T-helper 2 cell treated with Interferon-gamma antibody and Interleukin-4, amounts not matched to agents 5 μg/mL and 100 μg/mL, for 36 hours (primary cell): Measurements from ENCODE around the gene PLIN1.

ENCODE experiments used
- DNase-seq: peaks from one replicate; pipeline ENCODE4 v3.0.0; 2021; ENCODE audit warnings: low spot score
- H3K27ac Mint-ChIP-seq: one replicate; pipeline ENCODE4 v1.8.0; 2021; ENCODE audit warnings: mild to moderate bottlenecking, mixed read lengths
- H3K27me3 Mint-ChIP-seq: one replicate; pipeline ENCODE4 v1.8.0; 2021; ENCODE audit warnings: low read depth, mixed read lengths
- H3K36me3 Mint-ChIP-seq: one replicate; pipeline ENCODE4 v1.8.0; 2021; ENCODE audit warnings: low read depth, mixed read lengths
- H3K4me1 Mint-ChIP-seq: one replicate; pipeline ENCODE4 v1.8.0; 2021; ENCODE audit warnings: low read depth, mixed read lengths
- H3K4me3 Mint-ChIP-seq: one replicate; pipeline ENCODE4 v1.8.0; 2022; ENCODE audit warnings: mild to moderate bottlenecking, moderate library complexity, mixed read lengths
- H3K9me3 Mint-ChIP-seq: one replicate; pipeline ENCODE4 v1.8.0; 2021; ENCODE audit warnings: mixed read lengths

Gene PLIN1

GRCh38 chr15:89632563-89633430 is 46.4 kb downstream of the PLIN1 start:
- no peaks in the 10 kb centered on the region for H3K27me3 Mint-ChIP-seq
- no peak for DNase-seq
- no peak overlapping the region for H3K27ac Mint-ChIP-seq
- peaks cover 29% of the 10 kb centered on the region for H3K36me3 Mint-ChIP-seq
- no peaks in the 10 kb centered on the region for H3K4me1 Mint-ChIP-seq
- H3K9me3 Mint-ChIP-seq: peaks cover 9% of the 10 kb centered on the region
- H3K4me3 Mint-ChIP-seq: no peak overlapping the region

DNA sequence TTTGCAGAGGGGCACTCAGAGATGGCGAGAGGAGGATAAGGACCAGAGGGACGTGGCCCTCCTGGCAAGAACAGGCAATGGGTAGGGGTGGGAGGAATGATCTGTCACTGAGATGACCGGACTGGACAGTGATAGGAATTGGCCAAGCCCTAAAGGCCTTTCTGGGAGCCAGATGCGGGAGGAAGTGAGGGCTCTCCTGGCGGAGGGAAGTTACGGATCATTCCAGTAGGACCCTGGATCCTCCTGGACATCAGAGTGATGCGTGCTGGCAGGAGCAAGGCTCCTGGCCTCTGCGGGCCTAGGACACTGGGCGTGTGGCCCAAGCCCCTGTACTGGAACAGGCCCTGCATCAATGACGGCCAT is 47.3 kb downstream of the PLIN1 start:
- no peaks in the 10 kb centered on the region for H3K4me1 Mint-ChIP-seq
- no peak overlapping the region for H3K27ac Mint-ChIP-seq
- no peak overlapping the region for H3K4me3 Mint-ChIP-seq
- H3K27me3 Mint-ChIP-seq: no peaks in the 10 kb centered on the region
- DNase-seq: no peak
- peaks cover 9% of the 10 kb centered on the region for H3K9me3 Mint-ChIP-seq
- H3K36me3 Mint-ChIP-seq: peaks cover 30% of the 10 kb centered on the region

DNA sequence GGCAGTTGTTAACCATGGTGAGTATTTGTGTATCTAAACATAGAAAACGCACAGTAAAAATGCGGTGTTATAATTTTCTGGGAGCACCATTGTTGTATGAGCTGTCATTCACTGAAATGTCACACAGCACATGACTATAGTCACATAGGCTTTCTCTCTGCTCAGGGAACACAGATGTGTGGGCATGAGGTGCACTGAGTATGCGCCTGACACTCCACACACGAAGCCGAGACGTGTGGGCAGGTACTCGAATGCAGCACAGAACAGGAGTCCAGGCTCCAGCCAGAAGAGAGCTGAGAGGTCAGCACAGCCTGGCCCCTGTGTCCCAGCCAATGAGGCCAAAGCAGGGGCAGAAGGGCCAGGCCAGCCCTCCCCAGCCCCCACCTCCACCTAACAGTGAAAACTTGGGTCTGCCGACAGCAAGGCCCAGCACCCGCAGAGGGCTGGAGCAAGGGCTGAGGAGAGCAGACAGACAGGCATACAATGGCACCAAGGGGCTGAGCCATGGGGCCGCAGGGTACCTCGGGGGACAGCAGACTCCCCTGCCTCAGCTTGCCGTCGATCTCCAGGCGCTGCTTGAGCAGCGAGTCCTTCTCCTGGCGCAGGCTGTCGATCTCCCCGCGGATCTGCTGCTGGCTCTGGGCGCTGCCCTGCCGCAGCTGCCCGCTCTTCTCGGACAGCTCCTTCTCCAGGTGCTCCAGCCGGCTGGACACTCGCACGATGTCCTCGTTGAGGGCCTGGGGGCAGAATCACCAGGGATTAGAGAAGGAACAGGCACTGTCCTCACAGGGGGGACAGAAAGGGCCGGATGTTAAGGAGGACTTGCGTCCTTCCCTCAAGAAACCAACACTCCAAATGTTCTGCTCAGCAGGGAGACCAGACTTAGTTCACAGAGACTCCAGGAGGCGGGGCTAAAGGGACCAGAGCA is 47.9 kb downstream of the PLIN1 start:
- Mint-ChIP-seq H3K9me3 (peaks cover 9% of the 10 kb centered on the region), H3K27ac (no peak overlapping the region)

DNA sequence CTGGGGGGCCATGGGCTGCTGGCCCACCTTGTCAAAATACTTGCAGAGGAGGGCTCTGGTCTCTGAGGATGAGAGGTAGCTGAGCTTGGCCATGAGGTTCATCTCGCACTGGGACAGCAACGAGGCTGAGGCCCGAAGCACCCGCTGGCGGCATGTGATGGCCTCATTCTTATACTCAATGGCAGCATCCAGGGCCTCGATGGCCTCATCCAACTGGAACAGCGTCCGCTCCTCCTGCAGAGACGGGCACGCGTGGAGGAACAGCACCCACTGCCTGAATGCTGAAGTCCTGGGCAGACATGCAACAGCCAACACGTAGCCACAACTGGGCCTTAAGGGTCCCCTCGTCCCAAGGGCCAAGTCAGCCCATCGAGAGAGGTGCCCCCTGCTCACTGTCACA is 48.9 kb downstream of the PLIN1 start:
- H3K4me3 Mint-ChIP-seq: no peak overlapping the region
- no peak overlapping the region for H3K27ac Mint-ChIP-seq
- H3K27me3 Mint-ChIP-seq: no peaks in the 10 kb centered on the region
- DNase-seq: no peak
- no peaks in the 10 kb centered on the region for H3K4me1 Mint-ChIP-seq
- peaks cover 7% of the 10 kb centered on the region for H3K9me3 Mint-ChIP-seq
- H3K36me3 Mint-ChIP-seq: peaks cover 41% of the 10 kb centered on the region

More for the DNA sequence above, 47.9 kb downstream of the PLIN1 start:
- no peak for DNase-seq
- H3K4me3 Mint-ChIP-seq: no peak overlapping the region
- H3K36me3 Mint-ChIP-seq: peaks cover 32% of the 10 kb centered on the region
- no peaks in the 10 kb centered on the region for H3K4me1 Mint-ChIP-seq
- H3K27me3 Mint-ChIP-seq: no peaks in the 10 kb centered on the region

- H3K27ac Mint-ChIP-seq: no peak overlapping the region
- DNase-seq: no peak
- H3K36me3 Mint-ChIP-seq: peaks cover 43% of the 10 kb centered on the region
- no peaks in the 10 kb centered on the region for H3K4me1 Mint-ChIP-seq
- no peak overlapping the region for H3K4me3 Mint-ChIP-seq
- no peaks in the 10 kb centered on the region for H3K27me3 Mint-ChIP-seq
- peaks cover 6% of the 10 kb centered on the region for H3K9me3 Mint-ChIP-seq
Measured at GRCh38 chr15:89629829-89630228, 49.3 kb downstream of the PLIN1 start.

GRCh38 chr15:89628806-89629715 is 50.1 kb downstream of the PLIN1 start:
- H3K9me3 Mint-ChIP-seq: peaks cover 5% of the 10 kb centered on the region
- H3K4me3 Mint-ChIP-seq: no peak overlapping the region
- H3K4me1 Mint-ChIP-seq: no peaks in the 10 kb centered on the region
- H3K36me3 Mint-ChIP-seq: peaks cover 50% of the 10 kb centered on the region
- H3K27ac Mint-ChIP-seq: no peak overlapping the region
- no peaks in the 10 kb centered on the region for H3K27me3 Mint-ChIP-seq
- DNase-seq: no peak

- Mint-ChIP-seq H3K9me3 (no peaks in the 10 kb centered on the region), H3K4me3 (no peak overlapping the region), H3K27me3 (no peaks in the 10 kb centered on the region), H3K4me1 (no peaks in the 10 kb centered on the region), H3K27ac (no peak overlapping the region), H3K36me3 (peaks cover 57% of the 10 kb centered on the region)
- DNase-seq: no peak
Measured at GRCh38 chr15:89628301-89628700, 50.9 kb downstream of the PLIN1 start.

- no peaks in the 10 kb centered on the region for H3K4me1 Mint-ChIP-seq
- H3K27ac Mint-ChIP-seq: no peak overlapping the region
- H3K4me3 Mint-ChIP-seq: no peak overlapping the region
- no peaks in the 10 kb centered on the region for H3K9me3 Mint-ChIP-seq
- H3K27me3 Mint-ChIP-seq: no peaks in the 10 kb centered on the region
- no peak for DNase-seq
- peaks cover 61% of the 10 kb centered on the region for H3K36me3 Mint-ChIP-seq
Measured at GRCh38 chr15:89627256-89627970, 51.8 kb downstream of the PLIN1 start.

- no peak overlapping the region for H3K4me3 Mint-ChIP-seq
- H3K4me1 Mint-ChIP-seq: no peaks in the 10 kb centered on the region
- no peaks in the 10 kb centered on the region for H3K27me3 Mint-ChIP-seq
- H3K9me3 Mint-ChIP-seq: no peaks in the 10 kb centered on the region
- H3K27ac Mint-ChIP-seq: no peak overlapping the region
- H3K36me3 Mint-ChIP-seq: peaks cover 59% of the 10 kb centered on the region
- no peak for DNase-seq
Measured at GRCh38 chr15:89625716-89626115, 53.5 kb downstream of the PLIN1 start.

DNA sequence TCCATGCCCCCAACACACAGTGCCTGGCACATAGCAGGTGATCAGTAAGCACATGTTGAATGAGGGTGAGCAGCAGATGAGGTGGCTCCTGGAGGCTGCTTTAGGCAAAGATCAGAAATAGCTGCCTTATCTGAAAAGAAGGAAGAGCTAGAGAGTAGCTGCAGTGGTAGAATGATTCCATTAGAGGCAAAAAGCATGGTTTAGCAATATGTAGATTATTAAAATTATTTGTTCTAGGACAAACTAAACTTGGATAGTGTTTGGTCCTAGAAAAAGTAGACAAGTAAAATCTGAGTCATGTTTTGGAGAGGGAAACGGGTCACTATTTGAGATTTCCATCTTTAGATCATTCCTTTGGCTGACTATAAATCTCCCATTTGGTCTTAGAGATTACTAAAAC is 56.0 kb downstream of the PLIN1 start:
- H3K9me3 Mint-ChIP-seq: no peaks in the 10 kb centered on the region
- H3K27me3 Mint-ChIP-seq: no peaks in the 10 kb centered on the region
- peaks cover 62% of the 10 kb centered on the region for H3K36me3 Mint-ChIP-seq
- no peaks in the 10 kb centered on the region for H3K4me1 Mint-ChIP-seq
- DNase-seq: no peak
- H3K4me3 Mint-ChIP-seq: no peak overlapping the region
- H3K27ac Mint-ChIP-seq: no peak overlapping the region

DNA sequence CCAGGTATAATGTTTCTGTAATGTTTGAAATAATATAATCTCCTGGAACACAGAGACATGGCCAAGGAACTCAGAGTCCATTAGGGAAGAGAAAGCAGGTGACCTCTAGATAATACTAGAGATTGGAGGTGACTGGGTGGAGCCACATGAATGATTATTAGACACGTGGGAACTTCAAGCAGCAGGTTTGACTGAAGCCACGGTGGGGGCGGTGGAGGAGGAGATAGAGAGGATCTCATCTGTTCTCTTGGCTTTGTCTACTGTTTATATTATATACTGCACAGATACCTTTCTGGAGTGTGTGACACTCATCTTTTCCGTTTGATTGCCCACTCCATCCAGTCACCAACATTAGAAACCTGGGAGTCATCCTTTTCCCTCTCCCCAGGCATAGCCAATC is 57.6 kb downstream of the PLIN1 start:
- no peaks in the 10 kb centered on the region for H3K27me3 Mint-ChIP-seq
- no peak overlapping the region for H3K27ac Mint-ChIP-seq
- DNase-seq: no peak
- peaks cover 62% of the 10 kb centered on the region for H3K36me3 Mint-ChIP-seq
- H3K4me1 Mint-ChIP-seq: no peaks in the 10 kb centered on the region
- H3K9me3 Mint-ChIP-seq: no peaks in the 10 kb centered on the region
- H3K4me3 Mint-ChIP-seq: no peak overlapping the region

DNA sequence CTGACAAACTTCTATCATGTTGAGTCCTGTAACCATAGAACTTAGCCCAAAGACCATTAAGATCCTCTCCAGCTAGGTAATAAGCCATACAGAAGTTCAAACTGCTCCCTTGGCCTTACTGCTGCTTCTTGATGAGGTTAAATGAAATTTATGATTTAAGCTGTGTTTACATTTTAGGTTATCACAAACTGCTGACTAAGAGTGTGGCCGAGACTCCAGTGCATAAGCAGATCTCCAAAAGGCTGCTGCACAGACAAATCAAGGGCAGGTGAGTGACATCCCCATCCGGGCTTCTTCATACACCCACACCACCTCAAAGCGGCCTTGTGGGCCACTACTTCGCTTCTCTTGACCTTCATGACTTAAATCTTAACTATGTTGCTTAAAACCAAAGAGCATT is 62.9 kb downstream of the PLIN1 start:
- DNase-seq: no peak
- H3K27me3 Mint-ChIP-seq: no peaks in the 10 kb centered on the region
- no peak overlapping the region for H3K4me3 Mint-ChIP-seq
- H3K36me3 Mint-ChIP-seq: peaks cover 59% of the 10 kb centered on the region
- peaks cover 22% of the 10 kb centered on the region for H3K9me3 Mint-ChIP-seq
- no peak overlapping the region for H3K27ac Mint-ChIP-seq
- H3K4me1 Mint-ChIP-seq: no peaks in the 10 kb centered on the region

- no peak for DNase-seq
- peaks cover 29% of the 10 kb centered on the region for H3K9me3 Mint-ChIP-seq
- H3K4me3 Mint-ChIP-seq: no peak overlapping the region
- peaks cover 68% of the 10 kb centered on the region for H3K36me3 Mint-ChIP-seq
- no peak overlapping the region for H3K27ac Mint-ChIP-seq
- no peaks in the 10 kb centered on the region for H3K4me1 Mint-ChIP-seq
- no peaks in the 10 kb centered on the region for H3K27me3 Mint-ChIP-seq
Measured at GRCh38 chr15:89615135-89615534, 64.0 kb downstream of the PLIN1 start.
